GM19023 (cell line): ENCODE measurements around the gene PTPRE.

Source experiments
- ATAC-seq: cut with Tn5 transposase; IDR thresholded peaks from one replicate; pipeline ENCODE4 v1.9.1; 2021; ENCODE audit warnings: mild to moderate bottlenecking, moderate library complexity; ENCODE audit not compliant: unreplicated experiment

PTPRE gene

DNA sequence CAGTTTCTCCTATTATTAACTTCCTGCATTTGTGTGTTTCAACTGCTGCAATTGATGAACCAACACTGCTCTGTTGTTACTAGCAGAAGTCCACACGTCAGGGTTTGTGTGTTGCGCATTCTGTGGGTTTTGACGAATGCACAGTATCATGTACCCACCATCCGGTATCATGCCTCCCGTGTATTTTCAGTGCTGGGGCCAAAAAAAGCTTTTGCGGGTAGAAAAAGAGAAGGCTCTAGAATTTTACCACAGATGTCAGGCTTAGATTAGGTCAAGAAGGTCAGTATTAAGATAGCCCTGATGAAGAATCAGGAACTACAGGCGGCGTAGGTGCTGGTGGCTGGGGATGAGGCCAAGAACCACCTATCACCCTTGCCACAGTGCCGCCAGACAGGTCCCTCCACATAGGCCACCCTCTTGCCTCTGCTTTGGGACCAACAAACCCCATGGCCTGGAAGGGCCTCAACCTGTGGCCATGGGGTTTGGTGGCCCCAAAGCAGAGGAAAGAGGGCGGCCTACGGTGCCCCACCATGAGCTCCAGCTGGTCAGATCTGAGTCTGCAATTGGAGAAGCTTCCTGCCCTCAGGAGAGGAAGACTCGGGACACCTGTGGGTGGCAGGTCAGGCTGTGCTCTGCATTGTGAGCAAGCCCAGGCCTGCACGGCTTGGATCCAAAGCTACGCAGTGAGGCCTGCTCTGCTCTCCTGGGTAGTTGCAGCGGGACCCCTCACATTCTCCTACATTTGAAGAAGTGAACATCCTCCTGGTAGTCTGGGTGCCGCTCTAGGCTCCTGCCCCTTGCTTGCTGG lies 147.5 kb downstream of the PTPRE start:
- ATAC-seq = no peak

DNA sequence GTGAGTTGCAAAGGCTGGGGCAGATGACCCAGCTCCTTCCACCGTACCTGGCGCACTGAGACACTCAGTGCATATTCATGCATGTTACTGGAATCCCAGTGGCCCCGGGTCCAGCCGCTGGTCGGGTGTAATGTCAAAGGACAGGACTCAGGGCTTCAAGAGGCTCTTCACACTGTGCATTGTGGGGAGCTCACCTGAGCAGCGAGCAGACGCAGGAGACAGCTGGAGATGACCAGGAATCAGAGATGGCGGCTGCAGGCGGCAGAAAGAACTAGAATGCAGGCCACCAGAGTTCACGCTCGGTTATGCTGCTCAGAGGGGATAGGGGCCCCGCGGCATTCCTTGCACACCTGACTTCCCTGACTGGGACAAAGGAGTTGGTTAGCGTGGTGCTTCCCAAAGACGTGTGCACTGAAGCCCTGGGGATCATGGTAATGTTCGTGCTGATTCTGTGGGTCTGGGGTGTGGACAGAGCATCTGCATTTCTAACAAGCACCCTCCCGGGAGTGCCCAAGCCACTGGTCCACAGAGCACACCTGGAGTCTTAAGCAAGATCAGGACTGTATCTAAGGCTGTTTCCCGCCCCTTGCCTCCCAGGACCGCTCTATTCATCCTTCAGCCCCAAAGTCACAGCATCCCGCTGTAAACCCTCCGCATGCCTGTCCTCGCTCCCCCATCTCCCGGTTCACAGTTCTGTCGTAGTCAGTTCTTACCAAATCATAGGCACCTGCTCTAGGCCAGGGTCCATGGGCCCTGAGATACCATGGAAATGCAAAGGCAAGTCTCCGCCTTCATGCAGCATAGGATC lies 148.4 kb downstream of the PTPRE start:
- no peak for ATAC-seq

DNA sequence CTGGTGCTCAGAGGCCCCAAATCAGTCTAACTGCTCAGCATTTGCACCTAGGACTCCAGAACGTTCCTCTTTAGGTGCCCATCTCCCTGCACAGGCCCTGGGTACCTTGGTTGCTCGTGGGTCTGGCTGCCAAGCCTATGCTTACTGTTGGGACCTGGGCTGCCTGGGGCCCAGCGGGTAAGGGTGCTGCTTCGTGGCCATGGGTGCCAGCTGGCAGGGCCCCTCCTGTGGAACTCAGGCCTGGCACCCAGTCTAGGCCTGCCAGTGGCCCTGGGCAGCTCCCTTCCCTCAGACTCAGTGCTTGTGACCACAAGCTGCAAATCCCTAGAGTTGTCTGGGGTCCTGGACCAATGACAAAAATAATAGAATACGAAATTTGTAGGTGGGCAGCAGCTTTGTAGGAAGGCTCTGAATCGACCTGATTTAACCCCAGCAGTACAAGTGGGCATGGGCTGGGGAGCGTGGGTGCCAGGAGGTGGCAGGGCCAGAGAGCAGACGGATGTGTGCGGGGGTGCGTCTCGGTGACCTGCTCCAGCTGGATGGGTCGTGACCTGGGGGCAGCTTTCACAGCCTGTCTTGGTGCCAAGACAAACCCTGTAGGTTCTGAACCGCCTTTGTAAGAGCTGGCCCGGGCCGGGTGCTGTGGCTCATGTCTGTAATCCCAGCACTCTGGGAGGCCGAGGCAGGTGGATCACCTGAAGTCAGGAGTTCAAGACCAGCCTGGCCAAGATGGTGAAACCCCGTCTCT lies 149.6 kb downstream of the PTPRE start:
- no peak for ATAC-seq

DNA sequence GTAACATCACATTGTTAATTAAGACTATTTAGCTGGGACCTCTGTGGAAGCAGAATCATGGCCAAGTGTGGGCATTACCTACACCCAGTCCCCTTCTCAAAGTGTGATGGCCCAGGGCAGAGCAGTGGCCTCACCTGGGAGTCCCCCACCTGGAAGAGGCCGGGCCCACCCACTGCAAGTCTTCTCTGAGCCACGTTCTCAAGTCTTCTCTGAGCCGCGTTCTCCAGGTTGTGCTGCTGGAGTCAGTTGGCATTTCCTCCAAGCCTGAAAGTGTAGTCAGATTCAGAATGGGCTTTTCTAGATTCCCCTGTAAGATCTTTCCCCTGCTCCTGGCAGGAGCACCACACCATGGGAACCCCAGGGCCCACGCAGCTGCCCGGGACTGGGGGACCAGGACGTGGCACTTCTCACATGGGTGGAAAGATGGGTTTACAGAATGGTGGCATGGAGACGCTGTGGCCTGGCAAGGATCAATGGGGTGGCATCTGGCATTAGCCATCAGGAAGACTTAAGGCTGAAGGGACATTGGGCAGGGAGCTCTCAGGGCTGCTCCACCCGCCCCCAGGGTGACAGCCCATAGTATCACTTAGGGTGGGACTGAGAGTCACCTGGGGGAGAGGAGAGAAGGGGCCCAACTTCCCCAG lies 151.3 kb downstream of the PTPRE start:
- no peak for ATAC-seq

DNA sequence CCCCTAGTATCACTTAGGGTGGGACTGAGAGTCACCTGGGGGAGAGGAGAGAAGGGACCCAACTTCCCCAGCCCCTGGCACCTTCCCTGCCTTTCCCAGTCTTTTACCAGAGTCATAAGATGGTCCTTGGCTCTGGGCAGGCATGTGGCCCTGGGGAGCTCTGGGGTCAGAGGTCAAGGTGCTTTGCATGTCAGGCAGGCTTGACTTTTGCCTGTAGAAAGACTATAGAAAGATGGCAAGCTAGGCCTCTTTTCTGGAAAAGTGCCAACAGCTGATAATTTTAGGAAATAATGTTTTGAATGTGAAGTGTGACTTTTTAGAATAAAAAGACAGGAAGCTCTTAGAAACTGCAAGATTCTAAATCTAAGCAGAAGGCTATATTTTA lies 151.8 kb downstream of the PTPRE start:
- ATAC-seq = no peak

DNA sequence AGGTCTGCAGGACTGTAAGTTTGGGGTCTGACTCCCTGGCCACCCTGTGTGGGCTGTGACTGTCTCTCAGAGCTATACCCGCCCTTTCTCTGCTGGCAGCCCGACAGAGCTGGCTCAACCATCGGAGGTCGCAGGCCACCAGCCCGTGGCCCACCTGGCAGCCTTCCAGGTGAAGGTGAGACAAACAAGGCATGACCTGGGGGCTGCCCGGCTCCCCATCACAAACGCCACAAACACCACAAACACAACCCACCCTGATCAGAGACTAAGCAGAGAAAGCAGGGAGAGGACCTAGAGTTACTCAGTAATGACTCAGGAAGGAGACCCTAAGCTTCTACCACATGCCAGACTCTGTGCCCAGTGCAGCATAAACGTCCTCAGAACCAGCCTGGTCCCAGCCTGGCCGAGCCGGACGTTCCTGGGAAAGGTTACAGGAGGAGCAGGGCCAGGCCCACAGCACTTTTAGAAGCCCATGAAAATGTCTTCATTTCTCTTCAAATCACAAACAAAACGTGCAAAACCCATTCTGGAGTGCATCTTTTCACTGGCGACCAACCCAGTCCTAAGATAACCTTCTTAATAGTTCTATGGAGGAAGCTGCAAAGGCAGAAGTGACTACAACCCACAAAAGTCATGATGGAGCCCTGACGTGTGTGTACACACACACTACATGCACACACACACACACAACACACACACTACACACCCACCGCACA lies 152.5 kb downstream of the PTPRE start:
- ATAC-seq = no peak

DNA sequence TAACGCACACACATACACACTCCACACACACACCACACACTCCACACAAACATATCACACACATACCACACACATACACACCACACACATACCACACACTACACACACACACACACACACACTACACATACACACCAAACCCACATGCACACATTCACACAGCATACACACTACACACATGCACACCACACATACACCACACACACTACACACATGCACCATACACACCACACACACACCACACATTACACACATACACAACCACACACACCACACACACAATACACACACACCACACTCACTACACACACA lies 153.0 kb downstream of the PTPRE start:
- no peak for ATAC-seq

DNA sequence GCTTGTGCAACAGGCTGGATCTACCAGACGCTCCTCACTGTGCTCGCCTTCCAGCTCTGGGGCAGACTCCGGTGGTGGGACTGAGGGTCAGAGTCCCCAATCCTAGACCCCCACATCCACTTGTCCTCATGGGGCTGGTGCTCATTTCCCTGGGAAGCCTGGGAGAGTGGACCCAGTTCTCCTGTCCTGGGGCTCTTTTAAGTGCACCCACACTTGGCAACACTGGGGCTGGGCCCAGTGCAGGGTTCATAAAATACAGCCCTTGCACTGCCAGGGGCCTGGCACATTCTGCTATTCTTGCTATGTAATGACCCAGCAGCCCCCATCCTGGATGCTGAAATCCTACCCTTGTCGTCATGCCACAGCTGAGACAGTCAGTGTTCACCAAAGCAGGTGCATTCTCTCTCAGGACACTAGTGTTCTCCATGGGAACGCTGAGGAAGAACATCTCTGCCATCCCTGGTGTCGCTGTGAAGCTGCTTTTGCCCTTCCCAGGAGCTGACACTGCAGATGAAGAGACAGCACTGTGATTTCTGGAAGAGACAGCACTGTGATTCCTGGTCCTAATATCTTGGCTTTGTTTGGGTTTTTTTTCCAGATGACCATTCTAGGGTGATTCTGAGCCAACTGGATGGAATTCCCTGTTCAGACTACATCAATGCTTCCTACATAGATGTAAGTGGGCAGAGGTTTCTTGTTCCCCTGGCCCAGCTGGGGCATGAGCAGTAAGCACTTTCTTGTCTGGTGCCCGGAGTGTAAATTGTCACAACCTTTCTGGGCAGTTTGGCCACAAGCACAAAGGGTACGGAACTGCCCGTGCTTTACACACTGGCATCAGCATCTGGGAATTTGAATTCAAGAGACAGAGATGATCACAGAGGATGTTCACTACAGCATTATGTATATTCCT lies 153.7 kb downstream of the PTPRE start:
- no peak for ATAC-seq

DNA sequence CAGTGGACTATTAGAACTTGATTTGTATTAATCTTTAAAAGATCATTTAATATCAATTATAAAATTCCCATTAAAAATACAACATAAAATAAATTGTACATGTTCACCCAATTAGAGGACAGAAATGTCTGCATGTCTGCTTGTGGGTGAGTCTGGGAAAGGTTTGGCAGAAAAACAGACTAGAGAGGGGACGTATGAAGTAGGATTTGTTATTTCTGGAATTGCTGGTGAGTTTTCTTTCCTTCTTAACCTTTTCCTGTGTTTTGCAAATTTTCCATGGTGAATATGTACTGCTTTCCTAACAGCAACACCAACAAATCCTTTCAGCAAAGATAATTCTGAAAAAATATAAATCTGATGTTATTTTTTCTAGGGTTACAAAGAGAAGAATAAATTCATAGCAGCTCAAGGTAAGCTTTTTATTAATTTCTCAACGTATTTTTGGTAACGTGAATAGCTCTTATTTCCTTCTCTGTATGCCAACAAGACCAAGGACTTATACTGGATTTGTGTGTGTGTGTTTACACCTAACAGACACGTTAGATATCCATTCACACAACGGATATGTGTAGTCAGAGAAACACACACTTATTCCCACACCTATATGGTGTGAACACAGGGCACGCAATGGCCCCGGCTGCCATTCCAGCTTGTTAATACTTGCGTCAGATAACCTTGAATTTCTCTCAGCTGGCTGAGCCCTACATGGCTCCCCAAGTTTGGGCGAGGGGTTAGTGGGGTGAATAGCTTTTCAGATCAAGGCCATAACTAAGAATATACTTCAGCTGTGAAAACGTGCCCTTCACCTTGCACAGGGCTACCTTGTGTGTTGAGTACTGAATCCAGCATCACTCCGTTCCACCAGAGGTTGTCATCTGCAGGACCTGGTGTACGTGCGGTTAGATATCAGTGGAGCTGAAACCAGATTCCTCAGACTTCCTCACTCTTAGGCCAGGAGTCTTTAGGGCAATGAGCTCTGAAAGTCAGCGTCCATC lies 154.7 kb downstream of the PTPRE start:
- ATAC-seq = no peak

DNA sequence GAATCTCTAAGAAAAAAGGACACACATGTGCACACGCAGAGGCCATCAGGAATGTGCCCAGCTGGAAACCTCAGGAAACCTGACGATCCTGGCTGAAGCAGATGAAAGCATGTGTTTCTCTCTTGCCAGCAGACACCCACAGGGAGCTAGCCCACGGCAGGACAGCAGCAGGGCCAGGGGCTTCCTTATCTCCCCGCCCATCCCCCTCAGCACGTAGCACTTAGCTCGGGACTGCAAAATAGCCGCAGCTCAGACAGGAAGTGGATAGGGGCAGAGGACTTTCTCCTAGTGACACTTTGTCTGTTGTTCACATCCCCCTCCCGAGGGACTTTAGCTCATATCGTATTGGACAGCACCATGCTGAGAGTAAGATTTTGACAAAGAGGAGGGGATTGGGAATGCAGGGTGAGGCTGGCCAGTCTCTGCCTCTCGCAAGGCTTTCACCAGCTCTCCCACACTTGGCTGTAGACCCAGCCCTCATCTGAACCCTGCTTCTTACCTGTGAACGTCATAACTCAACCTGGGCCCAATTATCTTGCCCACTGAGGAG lies 155.5 kb downstream of the PTPRE start:
- no peak for ATAC-seq

DNA sequence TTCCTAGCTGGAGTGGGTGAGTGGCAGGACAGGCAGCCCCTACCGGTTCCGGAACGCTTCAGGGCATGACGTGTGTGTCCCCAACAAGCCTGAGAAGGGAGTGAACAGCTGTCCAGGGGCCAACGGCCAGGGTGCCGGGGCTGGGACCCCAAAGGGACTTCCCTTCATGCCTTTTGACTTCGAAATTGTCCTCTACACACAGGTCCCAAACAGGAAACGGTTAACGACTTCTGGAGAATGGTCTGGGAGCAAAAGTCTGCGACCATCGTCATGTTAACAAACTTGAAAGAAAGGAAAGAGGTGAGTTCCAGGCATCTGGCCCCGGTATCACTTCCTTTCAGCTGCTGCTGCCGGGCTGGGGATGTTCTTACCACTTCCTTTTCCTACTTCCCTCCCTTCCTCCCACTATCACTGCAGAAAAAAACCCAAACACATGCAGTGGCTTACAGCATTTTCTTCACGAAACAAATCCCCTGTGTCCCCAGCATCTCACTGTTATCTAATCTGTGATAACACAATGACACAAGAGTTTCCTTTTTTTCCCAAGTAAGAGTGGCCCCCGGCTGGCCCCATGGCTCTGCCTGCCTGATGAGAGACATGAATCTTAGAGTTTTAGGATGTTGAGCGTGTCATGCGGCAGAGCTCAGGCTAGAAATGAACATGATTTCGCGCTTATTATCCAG lies 156.1 kb downstream of the PTPRE start:
- ATAC-seq = peak; percentile 46

DNA sequence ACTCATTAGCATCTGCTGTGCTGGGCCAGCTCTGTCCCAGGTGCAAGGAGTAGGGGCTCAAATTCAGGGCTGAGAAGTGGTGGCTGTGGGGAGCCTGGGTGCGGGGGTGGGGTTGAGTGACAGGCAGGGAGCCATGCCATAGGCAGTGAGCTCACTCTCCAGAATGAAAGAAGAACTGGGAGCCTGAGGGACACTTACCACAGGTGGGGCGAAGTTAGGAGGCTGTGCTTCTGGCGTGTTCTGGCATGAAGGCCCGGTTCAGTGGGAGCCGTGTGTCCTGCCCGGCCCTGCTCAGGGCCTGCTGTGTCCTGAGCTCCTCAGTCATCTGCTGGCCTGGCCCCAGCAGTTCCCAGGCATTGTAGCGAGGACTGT lies 156.8 kb downstream of the PTPRE start:
- ATAC-seq = peak; percentile 18

DNA sequence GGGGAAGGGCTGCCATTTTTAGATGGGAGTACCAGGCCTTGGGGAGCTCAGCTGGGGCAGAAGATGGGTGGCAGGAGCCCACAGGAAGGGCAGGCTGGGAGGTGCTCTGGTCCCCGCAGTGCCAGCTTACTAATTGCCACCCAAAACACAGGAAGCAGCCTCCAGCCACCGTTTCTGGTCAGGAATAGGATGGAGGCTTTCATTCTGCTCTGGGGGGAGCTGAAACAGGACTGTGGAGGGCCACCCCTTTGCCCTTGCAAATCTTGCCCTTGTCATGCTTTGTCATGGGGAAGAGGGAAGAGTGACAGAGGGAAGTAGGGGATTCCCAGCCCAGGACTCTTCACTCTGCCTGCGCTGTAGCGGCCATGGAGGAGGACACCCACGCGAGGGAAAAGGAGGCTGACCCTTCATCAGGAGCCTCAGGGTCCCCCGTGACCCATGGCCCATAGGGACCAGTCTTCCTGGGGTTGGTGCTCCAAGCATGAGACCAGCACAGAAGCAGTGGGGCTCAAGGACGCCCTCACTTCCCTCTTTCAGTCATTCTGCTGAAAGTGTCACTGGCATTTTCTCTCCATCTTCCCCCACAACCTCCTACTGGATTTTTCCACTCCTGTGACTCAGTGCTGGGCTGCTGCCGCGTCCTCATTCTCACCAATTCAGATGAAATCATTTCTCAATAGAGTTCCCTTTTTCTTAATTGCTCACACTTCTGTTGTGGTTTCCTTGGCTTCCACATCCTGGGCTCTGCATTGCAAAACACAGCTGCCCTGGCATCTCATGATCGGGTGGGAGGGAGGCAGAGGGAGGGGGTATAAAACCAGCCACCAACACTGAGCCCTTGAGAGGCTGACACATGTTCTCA lies 157.4 kb downstream of the PTPRE start:
- peak; percentile 36 for ATAC-seq

DNA sequence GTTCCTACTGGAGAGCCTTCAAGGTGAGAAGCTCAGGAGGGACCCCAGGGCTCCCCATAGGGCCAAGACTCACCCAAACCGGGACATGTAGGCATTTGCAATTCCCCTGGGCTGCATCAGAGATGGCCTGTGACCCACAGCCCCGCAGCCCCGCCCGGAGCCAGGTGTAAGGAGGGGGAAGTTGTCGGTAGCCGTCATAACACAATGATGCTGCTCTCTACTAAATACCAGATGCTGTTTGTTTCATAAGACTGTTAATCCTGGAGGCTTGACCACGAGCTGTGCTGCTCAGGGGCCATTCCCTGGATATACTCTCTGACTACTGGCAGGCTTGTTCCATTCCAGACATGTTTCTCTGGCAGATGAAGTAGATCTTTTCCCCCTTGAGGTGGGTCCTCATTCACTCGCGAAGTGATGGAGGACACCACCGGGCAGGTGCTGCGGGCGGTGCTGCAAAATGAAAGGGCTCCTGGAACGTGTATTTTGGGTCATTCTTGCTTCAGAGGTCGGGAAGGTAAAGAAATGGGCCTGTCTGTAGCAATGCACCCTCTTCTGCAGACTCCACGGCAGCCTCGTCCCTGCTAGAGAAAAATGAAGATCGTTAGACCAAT lies 158.2 kb downstream of the PTPRE start:
- peak; percentile 35 for ATAC-seq

DNA sequence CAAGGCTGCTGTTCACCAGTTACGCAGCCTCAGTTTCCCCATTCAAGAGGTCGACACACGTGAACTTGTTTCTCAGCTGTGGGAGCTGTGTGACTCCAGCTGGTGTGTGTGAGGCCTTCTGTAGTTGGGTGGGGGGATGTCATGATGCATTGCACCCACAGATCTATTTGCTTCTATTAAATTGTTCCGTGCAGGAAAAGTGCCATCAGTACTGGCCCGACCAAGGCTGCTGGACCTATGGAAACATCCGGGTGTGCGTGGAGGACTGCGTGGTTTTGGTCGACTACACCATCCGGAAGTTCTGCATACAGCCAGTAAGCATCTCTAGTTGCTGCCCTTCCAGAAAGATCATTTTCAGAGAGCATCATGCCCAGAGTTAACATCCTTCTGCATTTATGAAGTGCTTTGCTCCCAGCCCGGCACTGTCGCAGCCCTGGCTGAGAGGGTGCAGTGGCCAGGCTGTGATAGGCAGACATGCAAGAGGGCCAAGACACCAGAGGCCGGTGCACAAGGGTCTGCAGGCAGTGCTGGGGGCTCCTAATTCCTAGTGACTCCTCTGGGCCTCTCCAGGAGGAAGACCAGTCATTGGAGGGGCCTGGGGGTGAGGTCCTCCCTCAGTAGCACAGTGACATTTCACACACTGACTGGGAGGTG lies 159.1 kb downstream of the PTPRE start:
- no peak for ATAC-seq
